ENCODE measurements around the gene ABCC12. TPM values are rescaled to one million over a fixed set of nuclear protein-coding genes. Genes with fewer than 3 reads are reported as not detected.

The ABCC12 gene
- total and polyA plus RNA-seq, 2 of the 8 experiments (the other 6 are each of a cell fraction or from before 2014, with no cell fraction given) = 0.05 TPM; not detected in 1

DNA sequence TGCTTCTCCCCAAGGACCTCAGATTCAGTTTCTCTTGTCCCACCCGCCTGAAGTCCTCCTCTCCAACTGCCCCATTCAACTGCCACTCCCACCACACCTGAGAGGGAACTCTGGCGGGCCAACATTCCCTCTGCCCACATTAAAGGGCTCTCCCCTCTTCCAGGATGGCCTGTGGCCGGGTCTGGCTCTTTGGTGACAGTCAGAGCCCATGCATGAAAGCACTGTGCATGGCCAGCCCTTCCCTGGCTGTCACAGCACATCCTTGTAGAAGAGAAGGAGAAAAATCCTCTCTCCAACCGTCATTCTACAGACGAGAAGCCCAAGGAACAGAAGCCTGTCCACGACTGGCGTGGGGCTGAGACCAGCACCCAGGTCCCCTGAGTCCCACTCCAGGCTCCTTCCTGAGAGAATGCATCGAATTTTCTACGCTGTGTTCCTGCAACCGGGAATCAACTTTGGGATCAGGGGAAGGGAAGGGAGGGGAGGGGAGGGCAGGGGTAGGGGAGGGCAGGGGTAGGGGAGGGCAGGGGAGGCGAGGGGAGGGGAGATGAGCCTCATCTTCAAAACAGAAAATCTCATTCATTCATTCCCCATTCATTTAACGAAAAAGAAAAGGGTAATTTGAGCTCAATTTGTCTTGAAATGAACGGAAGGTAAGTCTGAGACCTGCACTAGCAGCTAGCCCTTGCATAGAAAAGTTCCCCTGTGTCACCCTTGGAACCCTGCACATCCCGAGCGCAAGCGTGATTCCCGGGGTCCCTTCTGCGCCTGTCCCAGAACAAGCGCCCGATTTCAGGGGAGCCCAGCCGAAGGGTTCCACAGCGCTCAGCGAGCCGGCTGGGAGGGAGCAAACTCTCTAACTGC is at the start of gene ABCC12 (continued):
- TF ChIP-seq, protein P1, sequence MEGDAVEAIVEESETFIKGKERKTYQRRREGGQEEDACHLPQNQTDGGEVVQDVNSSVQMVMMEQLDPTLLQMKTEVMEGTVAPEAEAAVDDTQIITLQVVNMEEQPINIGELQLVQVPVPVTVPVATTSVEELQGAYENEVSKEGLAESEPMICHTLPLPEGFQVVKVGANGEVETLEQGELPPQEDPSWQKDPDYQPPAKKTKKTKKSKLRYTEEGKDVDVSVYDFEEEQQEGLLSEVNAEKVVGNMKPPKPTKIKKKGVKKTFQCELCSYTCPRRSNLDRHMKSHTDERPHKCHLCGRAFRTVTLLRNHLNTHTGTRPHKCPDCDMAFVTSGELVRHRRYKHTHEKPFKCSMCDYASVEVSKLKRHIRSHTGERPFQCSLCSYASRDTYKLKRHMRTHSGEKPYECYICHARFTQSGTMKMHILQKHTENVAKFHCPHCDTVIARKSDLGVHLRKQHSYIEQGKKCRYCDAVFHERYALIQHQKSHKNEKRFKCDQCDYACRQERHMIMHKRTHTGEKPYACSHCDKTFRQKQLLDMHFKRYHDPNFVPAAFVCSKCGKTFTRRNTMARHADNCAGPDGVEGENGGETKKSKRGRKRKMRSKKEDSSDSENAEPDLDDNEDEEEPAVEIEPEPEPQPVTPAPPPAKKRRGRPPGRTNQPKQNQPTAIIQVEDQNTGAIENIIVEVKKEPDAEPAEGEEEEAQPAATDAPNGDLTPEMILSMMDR (IDR thresholded peaks at IDR 0.05; ENCODE audit: control extremely low read depth in 1 of 3, insufficient read depth in 1 of 3, low read depth in 1 of 3, low read length in 3 of 3) = no peak
- no peak for TF ChIP-seq TAF7 (optimal IDR thresholded peaks at IDR 0.05; ENCODE audit: borderline replicate concordance, low read depth, low read length)
- TF ChIP-seq GTF2F1 (IDR thresholded peaks at IDR 0.05; ENCODE audit: borderline replicate concordance, low read depth, low read length) = no peak
- TF ChIP-seq ZNF274 (IDR thresholded peaks at IDR 0.05; ENCODE audit: borderline replicate concordance, extremely low read depth, low read length) = no peak
- TF ChIP-seq CHD1 (IDR thresholded peaks at IDR 0.05; ENCODE audit: low read depth, low read length) = no peak
- no peak for TF ChIP-seq CREB1 (IDR thresholded peaks at IDR 0.05)
- TF ChIP-seq, protein P2, sequence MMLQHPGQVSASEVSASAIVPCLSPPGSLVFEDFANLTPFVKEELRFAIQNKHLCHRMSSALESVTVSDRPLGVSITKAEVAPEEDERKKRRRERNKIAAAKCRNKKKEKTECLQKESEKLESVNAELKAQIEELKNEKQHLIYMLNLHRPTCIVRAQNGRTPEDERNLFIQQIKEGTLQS (IDR thresholded peaks at IDR 0.05; ENCODE audit: insufficient read depth, low read depth, low read length) = no peak
- TF ChIP-seq SIN3A (conservative IDR thresholded peaks at IDR 0.05 in 1 of 2, IDR thresholded peaks at IDR 0.05 in 1 of 2; ENCODE audit: low read depth in 1 of 2, low read length in 2 of 2) = no peak
- TF ChIP-seq TCF12 (IDR thresholded peaks at IDR 0.05; ENCODE audit: low read depth, low read length) = no peak
- no peak for TF ChIP-seq FOSL1 (IDR thresholded peaks at IDR 0.05; ENCODE audit: insufficient read depth, low read depth, low read length)
- TF ChIP-seq RFX5 (IDR thresholded peaks at IDR 0.05; ENCODE audit: borderline replicate concordance, low read depth, low read length) = no peak

Data from H1 (cell line).